ENCODE measurements around the gene PLA2G2A. TPM values are rescaled to one million over a fixed set of nuclear protein-coding genes. Genes with fewer than 3 reads are reported as not detected.

Gene PLA2G2A
- total and polyA plus RNA-seq, 10 of the 15 experiments (the other 5 are each of a cell fraction or from before 2014, with no cell fraction given): 0.36 TPM; not detected in 9

DNA sequence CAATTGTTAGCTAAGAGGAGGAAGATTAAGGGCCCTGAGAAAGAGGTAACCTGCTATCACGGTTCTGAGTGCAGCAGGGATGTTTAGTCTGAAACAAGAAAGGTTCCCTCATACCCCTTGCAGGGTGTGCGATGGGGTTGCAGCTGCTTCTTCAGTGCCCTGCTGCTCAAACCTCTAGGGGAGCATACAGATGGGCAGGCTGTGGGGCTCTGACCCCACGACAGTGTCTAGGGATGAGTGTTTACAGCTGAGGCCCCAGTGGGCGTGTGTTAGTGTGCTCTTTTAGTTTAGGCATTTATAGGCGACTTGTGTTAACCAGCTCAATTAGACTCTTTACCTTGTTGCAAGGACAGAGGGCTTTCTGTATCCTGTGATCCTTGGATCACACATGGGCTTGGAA lies 49.3 kb upstream of the PLA2G2A start (continued):
- TF ChIP-seq, protein P1, sequence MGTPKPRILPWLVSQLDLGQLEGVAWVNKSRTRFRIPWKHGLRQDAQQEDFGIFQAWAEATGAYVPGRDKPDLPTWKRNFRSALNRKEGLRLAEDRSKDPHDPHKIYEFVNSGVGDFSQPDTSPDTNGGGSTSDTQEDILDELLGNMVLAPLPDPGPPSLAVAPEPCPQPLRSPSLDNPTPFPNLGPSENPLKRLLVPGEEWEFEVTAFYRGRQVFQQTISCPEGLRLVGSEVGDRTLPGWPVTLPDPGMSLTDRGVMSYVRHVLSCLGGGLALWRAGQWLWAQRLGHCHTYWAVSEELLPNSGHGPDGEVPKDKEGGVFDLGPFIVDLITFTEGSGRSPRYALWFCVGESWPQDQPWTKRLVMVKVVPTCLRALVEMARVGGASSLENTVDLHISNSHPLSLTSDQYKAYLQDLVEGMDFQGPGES (IDR thresholded peaks at IDR 0.05): no peak

DNA sequence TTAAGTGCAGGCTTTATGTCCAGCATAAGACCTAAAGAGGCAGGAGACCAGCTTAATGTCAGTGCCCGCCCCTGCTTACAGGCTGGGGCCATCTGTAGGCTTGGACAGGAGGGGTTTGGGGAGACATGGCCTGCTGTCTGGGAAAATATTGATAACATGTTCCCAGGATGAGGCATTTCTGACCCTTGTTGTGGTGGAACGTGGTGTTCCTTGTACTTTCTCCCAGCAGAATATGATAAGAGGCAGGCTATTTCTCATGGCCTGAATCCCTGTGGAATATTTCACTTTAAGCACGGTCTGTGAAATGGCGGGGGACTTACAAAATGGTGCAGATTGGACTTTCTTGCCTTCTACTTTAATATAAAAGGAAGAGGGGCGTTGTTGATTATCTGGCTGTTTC lies 48.7 kb upstream of the PLA2G2A start:
- no peak for FAIRE-seq
- no TSS peak for BruUV-seq (replicated peaks)
- H2AFZ ChIP-seq (ENCODE audit: control insufficient read depth, low read depth, low read length): no peak overlapping the region
- H3K9me3 ChIP-seq (replicated peaks; ENCODE audit: control insufficient read depth, insufficient read depth, low read length): no peaks in the 10 kb centered on the region
- in situ Hi-C loops (cut with MboI) (no loop called here), intact Hi-C loops (cut with micrococcal nuclease; ENCODE audit: unreplicated experiment) (no loop called here)
- no peak for ATAC-seq
- no peak overlapping the region for H3K9ac ChIP-seq (ENCODE audit: control insufficient read depth, insufficient read depth, low read length)
- no peak overlapping the region for H3K4me3 ChIP-seq
- no peaks in the 10 kb centered on the region; a peak in 1 of 4 replicates for H3K27me3 ChIP-seq (replicated peaks in 1 of 2; ENCODE audit: control insufficient read depth in 2 of 2, insufficient read depth in 2 of 2, low read length in 1 of 2)
- ChIA-PET CTCF (no interaction called here), POLR2A (no interaction called here), SMC1A (ENCODE audit: uncharacterized antibody, unreplicated experiment) (no interaction called here), RAD21 (ENCODE audit: unreplicated experiment) (no interaction called here)
- no peaks in the 10 kb centered on the region for H3K79me2 ChIP-seq (ENCODE audit: control insufficient read depth, insufficient read depth, low read length)
- 33% methylated on average over 5 of the region's 5 CpGs for WGBS (ENCODE audit: insufficient coverage, insufficient replicate concordance, low lambda C conversion rate, missing lambda C conversion rate)
- H4K20me1 ChIP-seq (ENCODE audit: control insufficient read depth, insufficient read depth): no peaks in the 10 kb centered on the region
- H3K27ac ChIP-seq (ENCODE audit: control insufficient read depth, insufficient read depth): no peak overlapping the region
- no peak for DNase-seq (ENCODE audit: low read depth, low spot score)
- H3K4me2 ChIP-seq (ENCODE audit: control insufficient read depth, insufficient read depth): no peak overlapping the region
- no peaks in the 10 kb centered on the region for H3K4me1 ChIP-seq (ENCODE audit: control insufficient read depth, insufficient read depth, low read length)
- no peaks in the 10 kb centered on the region for H3K36me3 ChIP-seq (ENCODE audit: control insufficient read depth in 2 of 2, insufficient read depth in 2 of 2, low read length in 1 of 2)
- TF ChIP-seq, protein P2, sequence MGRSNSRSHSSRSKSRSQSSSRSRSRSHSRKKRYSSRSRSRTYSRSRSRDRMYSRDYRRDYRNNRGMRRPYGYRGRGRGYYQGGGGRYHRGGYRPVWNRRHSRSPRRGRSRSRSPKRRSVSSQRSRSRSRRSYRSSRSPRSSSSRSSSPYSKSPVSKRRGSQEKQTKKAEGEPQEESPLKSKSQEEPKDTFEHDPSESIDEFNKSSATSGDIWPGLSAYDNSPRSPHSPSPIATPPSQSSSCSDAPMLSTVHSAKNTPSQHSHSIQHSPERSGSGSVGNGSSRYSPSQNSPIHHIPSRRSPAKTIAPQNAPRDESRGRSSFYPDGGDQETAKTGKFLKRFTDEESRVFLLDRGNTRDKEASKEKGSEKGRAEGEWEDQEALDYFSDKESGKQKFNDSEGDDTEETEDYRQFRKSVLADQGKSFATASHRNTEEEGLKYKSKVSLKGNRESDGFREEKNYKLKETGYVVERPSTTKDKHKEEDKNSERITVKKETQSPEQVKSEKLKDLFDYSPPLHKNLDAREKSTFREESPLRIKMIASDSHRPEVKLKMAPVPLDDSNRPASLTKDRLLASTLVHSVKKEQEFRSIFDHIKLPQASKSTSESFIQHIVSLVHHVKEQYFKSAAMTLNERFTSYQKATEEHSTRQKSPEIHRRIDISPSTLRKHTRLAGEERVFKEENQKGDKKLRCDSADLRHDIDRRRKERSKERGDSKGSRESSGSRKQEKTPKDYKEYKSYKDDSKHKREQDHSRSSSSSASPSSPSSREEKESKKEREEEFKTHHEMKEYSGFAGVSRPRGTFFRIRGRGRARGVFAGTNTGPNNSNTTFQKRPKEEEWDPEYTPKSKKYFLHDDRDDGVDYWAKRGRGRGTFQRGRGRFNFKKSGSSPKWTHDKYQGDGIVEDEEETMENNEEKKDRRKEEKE (IDR thresholded peaks at IDR 0.05): no peak
- TF ChIP-seq, protein P3, sequence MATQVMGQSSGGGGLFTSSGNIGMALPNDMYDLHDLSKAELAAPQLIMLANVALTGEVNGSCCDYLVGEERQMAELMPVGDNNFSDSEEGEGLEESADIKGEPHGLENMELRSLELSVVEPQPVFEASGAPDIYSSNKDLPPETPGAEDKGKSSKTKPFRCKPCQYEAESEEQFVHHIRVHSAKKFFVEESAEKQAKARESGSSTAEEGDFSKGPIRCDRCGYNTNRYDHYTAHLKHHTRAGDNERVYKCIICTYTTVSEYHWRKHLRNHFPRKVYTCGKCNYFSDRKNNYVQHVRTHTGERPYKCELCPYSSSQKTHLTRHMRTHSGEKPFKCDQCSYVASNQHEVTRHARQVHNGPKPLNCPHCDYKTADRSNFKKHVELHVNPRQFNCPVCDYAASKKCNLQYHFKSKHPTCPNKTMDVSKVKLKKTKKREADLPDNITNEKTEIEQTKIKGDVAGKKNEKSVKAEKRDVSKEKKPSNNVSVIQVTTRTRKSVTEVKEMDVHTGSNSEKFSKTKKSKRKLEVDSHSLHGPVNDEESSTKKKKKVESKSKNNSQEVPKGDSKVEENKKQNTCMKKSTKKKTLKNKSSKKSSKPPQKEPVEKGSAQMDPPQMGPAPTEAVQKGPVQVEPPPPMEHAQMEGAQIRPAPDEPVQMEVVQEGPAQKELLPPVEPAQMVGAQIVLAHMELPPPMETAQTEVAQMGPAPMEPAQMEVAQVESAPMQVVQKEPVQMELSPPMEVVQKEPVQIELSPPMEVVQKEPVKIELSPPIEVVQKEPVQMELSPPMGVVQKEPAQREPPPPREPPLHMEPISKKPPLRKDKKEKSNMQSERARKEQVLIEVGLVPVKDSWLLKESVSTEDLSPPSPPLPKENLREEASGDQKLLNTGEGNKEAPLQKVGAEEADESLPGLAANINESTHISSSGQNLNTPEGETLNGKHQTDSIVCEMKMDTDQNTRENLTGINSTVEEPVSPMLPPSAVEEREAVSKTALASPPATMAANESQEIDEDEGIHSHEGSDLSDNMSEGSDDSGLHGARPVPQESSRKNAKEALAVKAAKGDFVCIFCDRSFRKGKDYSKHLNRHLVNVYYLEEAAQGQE (IDR thresholded peaks at IDR 0.05; ENCODE audit: low read depth, low read length): no peak
- TF ChIP-seq, protein P1 (IDR thresholded peaks at IDR 0.05): no peak
- TF ChIP-seq POLR2AphosphoS5 (IDR thresholded peaks at IDR 0.05; ENCODE audit: low read length) (no peak), SMAD1 (IDR thresholded peaks at IDR 0.05; ENCODE audit: low read depth, partially characterized antibody) (no peak), SP1 (IDR thresholded peaks at IDR 0.05; ENCODE audit: low read depth, low read length) (no peak), YY1 (IDR thresholded peaks at IDR 0.05; ENCODE audit: low read depth, low read length) (no peak), CBX5 (IDR thresholded peaks at IDR 0.05; ENCODE audit: low read depth) (no peak), HDAC2 (IDR thresholded peaks at IDR 0.05) (no peak), TCF3 (IDR thresholded peaks at IDR 0.05; ENCODE audit: borderline replicate concordance, insufficient read depth, low read depth, low read length) (no peak), ZNF24 (IDR thresholded peaks at IDR 0.05) (no peak), PML (IDR thresholded peaks at IDR 0.05; ENCODE audit: low read length) (no peak)
- TF ChIP-seq, protein P4, sequence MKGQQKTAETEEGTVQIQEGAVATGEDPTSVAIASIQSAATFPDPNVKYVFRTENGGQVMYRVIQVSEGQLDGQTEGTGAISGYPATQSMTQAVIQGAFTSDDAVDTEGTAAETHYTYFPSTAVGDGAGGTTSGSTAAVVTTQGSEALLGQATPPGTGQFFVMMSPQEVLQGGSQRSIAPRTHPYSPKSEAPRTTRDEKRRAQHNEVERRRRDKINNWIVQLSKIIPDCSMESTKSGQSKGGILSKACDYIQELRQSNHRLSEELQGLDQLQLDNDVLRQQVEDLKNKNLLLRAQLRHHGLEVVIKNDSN (IDR thresholded peaks at IDR 0.05; ENCODE audit: borderline replicate concordance, extremely low read length, insufficient read depth, low read depth, low read length): no peak
- TF ChIP-seq, protein P5, sequence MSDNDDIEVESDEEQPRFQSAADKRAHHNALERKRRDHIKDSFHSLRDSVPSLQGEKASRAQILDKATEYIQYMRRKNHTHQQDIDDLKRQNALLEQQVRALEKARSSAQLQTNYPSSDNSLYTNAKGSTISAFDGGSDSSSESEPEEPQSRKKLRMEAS (IDR thresholded peaks at IDR 0.05; ENCODE audit: low read depth, low read length): no peak

Data from GM12878 (cell line).